HS-5 (cell line): Measurements from ENCODE around the gene NUTM2F.
A peak's percentile ranks its signal among the peaks of the same experiment; 100 is the strongest.
"Not testable (repeated sequence)": the region's sequence is repeated elsewhere in the genome, so short reads cannot be mapped to it uniquely, and the experiment has no call there.

Source experiments
- DNase-seq: peaks from one replicate; pipeline ENCODE4 v3.0.0-alpha.2; 2012; ENCODE audit warnings: low read depth

NUTM2F gene, protein sequence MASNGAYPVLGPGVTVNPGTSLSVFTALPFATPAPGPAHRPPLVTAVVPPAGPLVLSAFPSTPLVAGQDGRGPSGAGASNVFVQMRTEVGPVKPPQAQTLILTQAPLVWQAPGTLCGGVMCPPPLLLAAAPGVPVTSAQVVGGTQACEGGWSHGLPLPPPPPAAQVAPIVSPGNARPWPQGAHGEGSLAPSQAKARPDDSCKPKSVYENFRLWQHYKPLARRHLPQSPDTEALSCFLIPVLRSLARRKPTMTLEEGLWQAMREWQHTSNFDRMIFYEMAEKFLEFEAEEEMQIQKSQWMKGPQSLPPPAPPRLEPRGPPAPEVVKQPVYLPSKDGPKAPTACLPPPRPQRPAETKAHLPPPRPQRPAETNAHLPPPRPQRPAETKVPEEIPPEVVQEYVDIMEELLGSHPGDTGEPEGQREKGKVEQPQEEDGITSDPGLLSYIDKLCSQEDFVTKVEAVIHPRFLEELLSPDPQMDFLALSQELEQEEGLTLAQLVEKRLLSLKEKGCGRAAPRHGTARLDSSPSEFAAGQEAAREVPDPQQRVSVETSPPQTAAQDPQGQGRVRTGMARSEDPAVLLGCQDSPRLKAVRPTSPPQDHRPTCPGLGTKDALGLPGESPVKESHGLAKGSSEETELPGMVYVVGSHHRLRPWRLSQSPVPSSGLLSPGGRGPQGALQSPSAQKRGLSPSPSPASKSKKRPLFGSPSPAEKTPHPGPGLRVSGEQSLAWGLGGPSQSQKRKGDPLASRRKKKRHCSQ

DNA sequence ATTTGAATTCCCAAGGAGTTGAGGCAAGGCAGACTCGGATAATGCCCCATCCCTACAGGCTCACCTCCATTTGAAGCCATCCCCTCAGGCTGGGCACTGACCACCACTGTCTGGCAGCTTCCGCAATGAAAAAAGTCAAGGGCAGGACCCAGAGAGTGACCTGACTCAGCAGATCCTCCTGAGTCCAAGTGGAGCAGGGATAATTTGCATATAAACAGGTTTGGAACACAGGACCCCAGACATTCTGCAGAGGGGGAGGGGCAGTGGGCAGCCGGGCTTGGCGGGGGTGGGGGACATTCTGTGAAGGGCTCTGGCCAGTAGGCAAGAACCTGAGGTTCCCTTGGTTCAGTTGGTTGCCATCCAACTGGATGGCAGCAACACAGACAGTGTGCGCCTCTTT is at the start of gene NUTM2F:
NUTM2F (minus strand) TSS at position 101 of the 400 bp plus-strand sequence; CDS start at position 80, 21 bp downstream.
- not testable (repeated sequence) for DNase-seq

DNA sequence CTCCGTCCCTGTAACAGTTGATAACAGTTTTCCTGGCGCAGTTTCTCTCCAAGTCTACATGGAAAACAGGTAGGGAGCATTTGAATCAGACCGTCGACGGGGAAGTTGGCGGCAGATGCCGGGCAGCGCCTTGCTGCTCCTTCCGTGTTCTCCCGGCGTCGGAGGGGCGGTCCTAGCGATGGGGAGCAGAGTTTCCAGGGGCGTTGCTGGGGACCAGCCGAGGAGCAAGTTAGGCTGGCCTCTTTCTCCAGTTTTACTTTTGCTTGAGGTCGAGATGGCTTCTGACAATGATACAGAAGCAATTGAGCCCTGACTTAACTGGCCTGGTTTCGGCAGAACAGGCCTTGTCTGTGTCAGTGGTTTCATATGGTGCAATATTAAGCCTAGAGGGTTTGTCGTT is 46.8 kb upstream of the NUTM2F start:
- not testable (repeated sequence) for DNase-seq

DNA sequence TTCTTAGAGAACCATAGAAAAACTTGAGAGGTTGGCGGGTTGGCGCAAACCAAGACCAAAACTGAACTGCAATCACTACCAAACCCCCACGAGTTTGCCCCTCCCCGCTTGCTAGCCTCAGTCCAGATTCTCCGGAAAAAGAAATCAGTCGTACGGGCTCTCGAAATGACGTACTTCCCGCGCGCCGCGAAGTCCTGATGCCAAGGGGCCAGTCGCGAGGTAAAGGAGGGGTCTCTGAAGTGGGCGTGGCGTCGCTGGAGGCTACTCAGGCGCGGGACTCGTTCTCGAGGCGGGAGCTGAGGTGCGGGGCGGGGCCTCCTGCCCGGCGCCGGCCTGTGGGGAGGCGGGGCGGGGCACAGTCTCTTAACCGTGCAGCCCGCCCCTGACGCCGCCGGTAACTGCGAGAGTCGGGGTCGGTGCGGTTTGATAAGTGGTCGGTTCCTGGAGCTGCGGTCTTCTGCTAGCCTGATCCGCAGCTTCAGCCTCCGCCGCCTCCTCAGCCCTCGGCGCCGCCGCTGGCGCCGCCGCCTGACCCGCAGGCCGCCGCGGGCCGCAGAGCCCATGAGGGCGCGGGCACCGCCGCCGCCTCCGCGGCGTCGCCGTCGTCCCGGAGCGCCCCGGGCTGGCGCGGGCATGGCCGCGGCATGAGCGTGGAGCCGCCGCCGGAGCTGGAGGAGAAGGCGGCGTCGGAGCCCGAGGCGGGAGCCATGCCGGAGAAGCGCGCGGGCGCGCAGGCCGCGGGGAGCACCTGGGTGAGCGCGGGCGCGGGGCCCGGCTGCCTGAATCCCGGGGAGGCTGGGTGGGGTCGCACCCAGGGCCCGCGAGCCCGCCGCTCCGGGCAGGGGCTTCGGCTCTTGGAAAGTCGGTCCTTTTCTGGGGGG is 46.0 kb upstream of the NUTM2F start:
- DNase-seq = peak; percentile 31

DNA sequence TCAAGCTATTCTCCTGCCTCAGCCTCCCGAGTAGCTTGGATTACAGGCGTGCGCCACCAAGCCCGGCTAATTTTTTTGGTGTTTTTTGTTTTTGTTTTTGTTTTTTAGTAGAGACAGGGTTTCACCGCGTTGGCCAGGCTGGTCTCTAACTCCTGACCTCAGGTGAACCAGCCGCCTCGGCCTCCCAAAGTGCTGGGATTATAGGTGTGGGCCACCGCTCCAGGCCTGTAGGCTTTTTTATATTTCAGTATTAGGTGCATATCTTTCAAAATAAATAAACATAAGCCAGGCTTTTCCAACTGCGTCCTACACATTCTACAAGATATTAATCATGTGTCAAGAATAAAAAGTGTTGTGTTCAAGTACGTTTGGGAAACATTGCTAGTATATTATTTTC is 45.3 kb upstream of the NUTM2F start:
- not testable (repeated sequence) for DNase-seq

DNA sequence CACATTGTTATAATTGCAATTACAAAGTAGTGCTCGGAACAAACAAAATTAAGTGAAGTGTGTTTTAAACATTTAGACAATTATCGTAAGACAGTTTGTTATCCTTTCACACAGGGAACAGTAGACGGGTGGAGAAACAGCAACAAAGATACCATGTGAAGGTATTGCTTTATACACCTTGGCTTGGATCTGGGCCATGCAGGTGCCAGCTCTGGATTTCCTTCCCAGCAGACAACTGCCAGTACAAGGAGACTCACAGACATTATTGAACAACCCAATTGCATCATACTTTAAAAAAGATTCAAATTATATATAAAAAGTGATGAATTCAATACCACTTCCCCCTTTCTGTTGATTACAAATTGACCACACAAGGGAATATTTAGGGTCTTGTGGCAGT is 41.8 kb upstream of the NUTM2F start:
- DNase-seq = not testable (repeated sequence)

DNA sequence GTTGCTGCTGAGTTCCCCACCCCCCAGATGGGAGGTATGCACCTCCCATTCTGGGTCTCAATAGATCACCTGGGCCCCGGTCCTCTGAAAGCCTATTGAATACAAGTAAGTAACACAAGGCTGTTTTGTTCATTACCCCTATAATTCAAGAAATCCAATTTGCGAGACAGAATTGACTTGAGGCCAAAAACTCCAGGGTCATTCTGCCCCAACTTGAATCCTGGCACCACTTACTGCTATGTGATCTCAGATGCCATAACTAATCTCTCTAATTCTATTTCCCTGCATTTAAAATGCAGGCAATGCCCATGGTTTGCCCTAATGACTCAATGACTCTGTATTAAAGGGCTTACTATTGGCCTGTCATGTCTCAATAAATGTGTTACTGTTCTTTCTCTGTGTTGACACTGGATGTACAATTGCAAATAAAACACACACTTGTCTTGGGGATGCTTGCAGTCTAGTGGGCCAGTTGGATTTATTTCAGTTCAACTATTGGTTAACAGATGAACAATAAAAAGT is 35.7 kb upstream of the NUTM2F start:
- DNase-seq = not testable (repeated sequence)

DNA sequence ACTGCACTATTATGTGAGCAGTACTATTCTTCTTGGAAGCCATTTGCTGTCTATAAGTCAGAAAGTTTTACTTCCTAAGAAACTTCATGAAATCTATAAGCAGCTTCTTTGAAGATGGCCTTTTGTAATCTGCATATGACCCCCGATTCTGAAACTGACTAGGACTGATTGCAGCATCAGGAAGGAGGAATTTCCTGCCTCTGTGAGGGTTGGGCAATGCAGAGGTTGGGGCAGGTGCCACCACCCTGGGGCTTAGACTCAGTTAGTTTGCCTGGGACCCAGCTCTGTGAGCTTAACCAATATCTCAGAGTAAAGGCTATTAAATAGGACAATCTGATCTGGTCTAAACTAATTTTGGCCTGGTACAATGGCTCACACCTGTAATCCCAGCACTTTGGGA is 28.7 kb upstream of the NUTM2F start:
- not testable (repeated sequence) for DNase-seq

DNA sequence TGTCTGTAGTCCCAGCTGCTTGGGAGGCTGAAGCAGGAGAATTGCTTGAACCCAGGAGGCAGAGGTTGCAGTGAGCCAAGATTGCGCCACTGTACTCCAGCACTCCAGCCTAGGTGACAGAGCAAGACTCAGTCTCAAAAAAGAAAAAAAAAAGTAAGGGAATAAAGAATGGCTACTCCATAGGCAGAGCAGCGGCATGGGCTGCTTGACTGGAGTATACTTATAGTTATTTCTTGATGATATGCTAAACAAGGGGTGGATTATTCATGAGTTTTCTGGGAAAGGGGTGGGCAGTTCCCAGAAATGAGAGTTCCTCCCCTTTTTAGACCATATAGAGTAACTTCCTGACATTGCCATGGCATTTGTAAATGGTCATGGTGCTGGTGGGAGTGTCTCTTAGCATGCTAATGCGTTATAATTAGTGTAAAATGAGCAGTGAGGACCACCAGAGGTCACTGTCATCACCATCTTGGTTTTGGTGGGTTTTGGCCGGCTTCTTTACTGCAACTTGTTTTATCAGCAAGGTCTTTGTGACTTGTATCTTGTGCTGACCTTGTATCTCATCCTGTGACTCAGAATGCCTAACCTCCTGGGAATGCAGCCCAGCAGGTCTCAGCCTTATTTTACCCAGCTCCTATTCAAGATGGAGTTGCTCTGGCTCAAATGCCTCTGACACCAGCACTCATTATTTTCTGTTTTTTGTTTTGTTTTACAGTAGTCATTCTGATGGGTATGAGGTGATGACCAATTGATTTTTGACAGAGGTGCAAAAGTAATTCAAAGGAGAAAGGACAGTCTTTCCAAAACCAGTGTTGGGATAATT is 23.7 kb upstream of the NUTM2F start:
- DNase-seq = not testable (repeated sequence)

DNA sequence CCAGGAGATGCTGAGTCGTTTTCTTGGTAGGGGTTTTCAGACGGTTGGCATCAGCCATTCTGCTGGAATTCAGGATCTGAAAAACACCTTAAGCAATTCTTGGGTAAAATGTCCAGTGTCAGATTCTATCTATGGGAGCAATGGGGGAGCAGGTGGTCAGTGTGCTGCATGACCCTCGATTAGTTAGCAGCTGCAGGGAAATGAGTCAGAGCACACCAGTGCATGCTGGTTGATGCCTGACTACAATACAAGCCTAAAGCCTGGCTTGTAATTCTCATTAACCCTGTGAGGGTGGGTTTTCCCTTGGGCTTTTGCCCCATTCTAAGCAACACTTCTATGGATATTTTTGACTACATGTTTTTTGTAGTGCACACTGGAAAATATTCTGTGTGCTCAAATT is 20.3 kb upstream of the NUTM2F start:
- DNase-seq = not testable (repeated sequence)

DNA sequence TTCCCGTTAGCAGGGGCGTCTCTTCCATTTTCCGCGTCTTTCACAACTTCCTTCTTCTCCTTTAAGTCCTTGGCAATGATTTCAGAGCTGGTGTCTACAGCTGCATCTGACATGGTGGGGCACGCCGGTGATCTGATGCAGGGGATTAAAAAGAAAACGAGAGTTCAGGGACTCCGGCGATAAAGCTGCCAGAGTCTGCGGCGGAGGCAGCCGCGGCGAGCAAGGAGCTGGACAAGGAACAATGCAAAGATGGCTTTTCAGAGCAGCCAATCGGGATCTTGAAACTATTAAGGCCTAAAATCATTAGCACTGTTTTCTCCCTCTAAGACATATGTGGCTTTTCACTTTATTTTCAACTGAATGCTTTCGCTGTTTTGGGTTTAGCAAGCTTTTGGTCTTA is 19.0 kb upstream of the NUTM2F start:
- DNase-seq = not testable (repeated sequence)

DNA sequence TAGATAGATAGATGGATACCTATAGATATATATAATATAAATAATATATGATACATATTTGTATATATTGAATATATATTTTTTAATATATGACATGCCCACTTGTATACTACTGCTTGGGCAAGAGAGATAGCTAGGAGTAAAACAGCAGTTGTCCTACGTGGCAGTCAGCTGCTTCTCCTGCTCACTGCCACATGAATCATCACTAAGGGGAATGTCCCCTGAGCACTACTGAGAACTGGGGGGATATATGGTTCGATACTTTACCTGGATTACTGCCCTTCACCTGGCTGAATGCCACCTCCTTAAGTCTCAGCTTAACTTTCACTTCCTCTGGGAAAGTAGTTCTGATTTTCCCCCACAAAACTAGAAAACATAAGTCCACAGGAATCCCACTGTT is 13.3 kb upstream of the NUTM2F start:
- DNase-seq = not testable (repeated sequence)

DNA sequence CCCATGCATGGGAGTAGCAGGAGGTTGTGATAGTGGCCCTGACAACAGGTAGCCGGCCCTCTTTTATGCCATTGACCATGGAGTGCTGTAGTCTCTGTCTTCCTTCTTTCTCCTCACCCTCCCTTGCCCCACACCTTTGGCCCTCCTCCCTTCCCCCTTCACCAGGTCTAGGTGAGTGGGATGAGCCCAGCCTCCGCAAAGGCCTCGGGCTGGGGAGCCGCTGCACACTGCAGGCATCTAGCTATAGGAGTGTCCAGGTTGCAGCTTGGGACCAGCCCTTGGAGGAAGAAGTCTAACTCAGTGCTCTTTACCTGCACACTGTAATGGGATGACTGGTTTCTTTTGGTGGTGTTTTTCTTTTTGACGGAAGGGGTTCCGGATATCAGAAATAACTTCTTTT is 12.3 kb upstream of the NUTM2F start:
- not testable (repeated sequence) for DNase-seq

DNA sequence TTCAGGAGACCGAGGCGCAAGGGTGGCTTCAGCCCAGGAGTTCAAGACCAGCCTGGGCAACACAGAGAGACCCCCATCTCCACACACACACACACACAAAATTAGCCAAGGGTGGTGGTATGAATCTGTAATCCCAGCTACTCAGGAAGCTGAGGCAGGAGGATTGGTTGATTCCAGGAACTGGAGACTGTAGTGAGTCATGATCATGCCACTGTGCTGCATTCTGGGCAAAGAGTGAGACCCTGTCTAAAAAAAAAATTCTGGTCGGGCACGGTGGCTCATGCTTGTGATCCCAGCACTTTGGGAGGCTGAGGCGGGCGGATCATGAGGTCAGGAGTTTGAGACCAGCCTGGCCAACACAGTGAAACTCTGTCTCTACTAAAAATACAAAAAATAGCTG is 11.2 kb upstream of the NUTM2F start:
- DNase-seq = not testable (repeated sequence)

DNA sequence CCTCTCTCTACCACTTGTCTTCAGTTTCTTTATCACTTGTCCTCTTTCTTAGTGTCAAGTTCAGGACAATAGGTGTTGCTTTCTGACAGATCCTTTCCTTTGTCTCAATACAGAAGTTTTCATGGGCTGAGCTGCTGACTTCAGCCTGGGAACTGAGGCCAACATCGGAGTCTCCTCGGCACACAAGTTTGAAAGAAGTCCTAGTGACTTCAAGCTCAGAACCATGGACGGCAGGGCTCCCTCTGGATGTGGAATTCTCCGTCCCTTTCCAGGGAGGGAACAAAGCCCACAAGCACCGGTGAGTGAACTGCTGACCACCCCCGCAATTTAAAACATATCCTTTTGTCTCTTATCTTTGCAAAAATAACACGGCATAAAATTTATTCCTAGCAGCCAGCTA is 10.3 kb upstream of the NUTM2F start:
- DNase-seq = not testable (repeated sequence)

DNA sequence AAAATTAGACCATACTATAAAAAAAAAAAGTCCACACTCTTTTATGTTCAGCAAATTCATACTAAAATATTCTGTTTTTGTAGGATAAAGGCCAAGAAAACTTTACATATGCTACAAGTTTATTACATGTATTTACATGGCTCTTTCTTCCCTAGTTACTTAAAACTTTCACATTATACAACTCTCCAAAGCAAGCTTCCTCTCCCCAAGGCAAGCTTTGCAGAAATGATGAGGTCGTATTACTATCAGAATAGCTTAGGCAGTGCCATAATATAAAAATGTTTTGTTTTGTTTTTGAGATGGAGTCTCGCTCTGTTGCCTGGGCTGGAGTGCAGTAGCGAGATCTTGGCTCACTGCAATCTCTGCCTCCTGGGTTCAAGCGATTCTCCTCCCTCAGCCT is 8.0 kb upstream of the NUTM2F start:
- DNase-seq = not testable (repeated sequence)

DNA sequence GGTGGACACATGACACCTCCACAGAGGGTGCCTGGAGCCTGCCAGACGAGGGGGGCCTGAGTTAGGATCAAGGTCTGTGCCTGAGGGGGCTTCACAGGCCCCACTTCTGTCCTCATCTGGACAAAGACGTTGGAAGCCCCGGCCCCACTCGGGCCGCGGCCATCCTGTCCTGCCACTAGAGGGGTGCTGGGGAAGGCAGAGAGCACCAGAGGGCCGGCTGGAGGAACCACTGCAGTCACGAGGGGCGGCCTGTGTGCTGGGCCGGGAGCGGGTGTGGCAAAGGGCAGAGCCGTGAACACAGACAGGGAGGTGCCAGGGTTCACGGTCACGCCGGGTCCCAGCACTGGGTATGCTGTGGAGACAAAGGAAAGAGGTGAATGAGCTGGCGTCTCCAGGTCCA is 2.9 kb downstream of the NUTM2F start:
- not testable (repeated sequence) for DNase-seq

DNA sequence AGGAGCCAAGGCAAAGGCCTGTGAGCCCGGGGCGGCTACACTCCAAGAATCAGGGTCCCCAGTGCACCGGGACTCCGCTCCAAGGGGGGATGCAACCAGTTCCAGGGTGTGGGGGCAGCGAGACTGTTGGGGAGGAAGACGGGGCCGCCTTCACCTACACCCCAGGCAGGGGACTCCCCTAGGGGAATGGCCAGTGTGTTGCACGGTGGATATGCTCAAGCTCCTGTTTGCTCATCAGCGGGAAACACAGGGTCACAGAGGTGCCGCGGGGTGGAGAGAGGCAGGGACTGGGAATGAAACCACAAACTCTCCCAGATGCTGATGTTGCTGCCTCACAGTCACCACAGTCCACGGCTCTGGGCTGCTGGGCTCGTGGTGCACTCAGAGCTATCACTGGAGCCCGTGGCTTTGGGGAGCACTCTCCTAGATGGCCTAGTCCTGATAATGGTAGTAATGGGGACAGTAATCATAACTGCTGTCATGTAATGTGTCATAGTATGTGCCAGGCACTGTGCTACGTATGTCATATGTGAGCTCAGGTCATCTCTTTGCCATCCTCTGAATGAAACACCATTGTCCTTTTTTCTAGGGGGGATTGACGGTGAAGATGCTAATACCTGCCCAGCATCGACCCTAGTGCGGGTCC is 5.2 kb downstream of the NUTM2F start:
- DNase-seq = not testable (repeated sequence)

DNA sequence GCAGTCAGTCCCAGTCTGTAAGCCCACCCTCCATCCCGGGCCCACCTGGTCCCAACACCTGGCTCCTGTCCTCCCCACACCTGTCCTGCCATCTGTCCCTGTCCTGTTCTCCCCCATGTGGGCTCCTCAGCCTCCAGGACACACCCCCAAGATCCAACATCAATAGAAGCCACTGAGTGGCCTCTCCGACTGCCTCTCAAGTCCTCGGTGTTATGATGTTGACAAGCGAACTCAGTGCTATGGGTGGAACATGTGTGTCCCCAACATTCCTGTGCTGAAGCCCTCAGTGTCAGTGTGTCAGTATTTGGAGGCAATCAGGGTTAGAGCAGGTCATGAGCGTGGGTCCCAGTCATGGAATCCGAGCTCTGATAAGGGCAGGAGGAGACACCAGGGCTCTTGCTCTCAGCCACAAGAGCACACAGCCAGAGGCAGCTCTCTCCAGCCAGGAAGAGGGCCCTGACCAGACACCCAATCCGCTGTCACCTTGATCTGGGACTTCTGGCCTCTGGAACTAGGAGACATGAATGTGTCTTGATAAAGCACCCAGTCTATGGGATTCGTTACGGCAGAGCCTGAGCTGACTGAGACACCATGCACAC is 6.0 kb downstream of the NUTM2F start:
- not testable (repeated sequence) for DNase-seq

DNA sequence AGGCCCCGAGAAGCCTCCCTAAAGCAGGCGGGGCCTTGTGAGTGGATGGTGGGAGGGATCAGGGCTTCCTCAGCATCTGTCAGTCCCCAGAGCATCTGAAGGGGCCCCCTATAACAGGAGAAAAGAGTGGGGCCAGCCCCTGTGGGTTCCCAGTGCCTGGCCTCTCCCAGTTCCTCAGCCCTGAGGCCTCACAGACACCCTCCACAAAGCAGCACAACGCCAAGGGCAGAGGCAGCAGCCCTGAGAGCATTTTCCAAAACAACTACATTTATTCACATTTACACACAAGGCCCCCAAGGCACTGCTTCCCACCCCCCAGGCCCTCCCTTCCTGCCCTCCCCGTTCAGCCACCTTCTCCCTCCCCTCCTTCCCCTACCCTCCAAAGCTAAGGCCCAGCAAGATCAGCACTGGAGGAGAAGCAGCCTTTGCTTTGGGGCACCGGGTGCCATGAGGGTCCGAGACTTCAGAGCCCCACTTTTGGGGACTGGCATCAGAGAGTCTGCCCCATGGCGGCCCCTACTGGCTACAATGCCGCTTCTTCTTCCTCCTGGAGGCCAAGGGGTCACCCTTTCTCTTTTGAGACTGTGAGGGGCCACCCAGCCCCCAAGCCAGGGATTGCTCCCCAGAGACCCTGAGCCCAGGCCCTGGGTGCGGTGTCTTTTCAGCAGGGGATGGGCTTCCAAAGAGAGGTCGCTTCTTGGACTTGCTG is 10.3 kb downstream of the NUTM2F start:
- not testable (repeated sequence) for DNase-seq
